Loucy (cell line): ENCODE measurements around the gene KLC4.

Source experiments
- H2AFZ ChIP-seq: fragments of 200-600 bp; sonication (generic); 2 replicates; pipeline ENCODE4 v1.6.0; 2016; ENCODE audit warnings: antibody characterized with exemption, mild to moderate bottlenecking, low read length, moderate library complexity
- H3F3A ChIP-seq: fragments of 200-600 bp; 2 replicates; pipeline ENCODE4 v1.6.0; 2016; ENCODE audit warnings: antibody characterized with exemption, low read depth, mild to moderate bottlenecking
- H3K27me3 ChIP-seq: fragments of 200-600 bp; sonication (generic); 2 replicates; pipeline ENCODE4 v1.6.1; 2014; ENCODE audit warnings: low read length, mild to moderate bottlenecking; ENCODE audit not compliant: insufficient read depth, poor library complexity, severe bottlenecking
- H3K36me3 ChIP-seq: fragments of 200-600 bp; sonication (generic); 2 replicates; pipeline ENCODE4 v1.6.1; 2016; ENCODE audit warnings: low read length; ENCODE audit not compliant: insufficient read depth
- H3K4me1 ChIP-seq: fragments of 200-600 bp; sonication (generic); 2 replicates; pipeline ENCODE4 v1.5.1; 2014; ENCODE audit warnings: low read length, mild to moderate bottlenecking; ENCODE audit not compliant: insufficient read depth, poor library complexity, severe bottlenecking
- H3K4me2 ChIP-seq: fragments of 200-600 bp; sonication (generic); 2 replicates; pipeline ENCODE4 v1.6.0; 2014; ENCODE audit warnings: antibody characterized with exemption, low read length, low read depth, mild to moderate bottlenecking; ENCODE audit not compliant: poor library complexity, severe bottlenecking
- H3K4me3 ChIP-seq: fragments of 200-600 bp; sonication (generic); 2 replicates; pipeline ENCODE4 v1.5.1; 2014; ENCODE audit warnings: low read length, mild to moderate bottlenecking, mixed read lengths; ENCODE audit not compliant: poor library complexity, severe bottlenecking
- H3K79me2 ChIP-seq: fragments of 200-600 bp; sonication (generic); 2 replicates; pipeline ENCODE4 v1.6.1; 2014; ENCODE audit warnings: low read length; ENCODE audit not compliant: insufficient read depth
- H3K9ac ChIP-seq: fragments of 200-600 bp; sonication (generic); 2 replicates; pipeline ENCODE4 v1.6.0; 2014; ENCODE audit warnings: mild to moderate bottlenecking, low read depth, low read length, moderate library complexity; ENCODE audit not compliant: poor library complexity, severe bottlenecking
- H3K9me2 ChIP-seq: fragments of 200-600 bp; sonication (generic); replicated peaks from 2 replicates; pipeline ENCODE4 v1.6.1; 2016; ENCODE audit warnings: low read depth, low read length, mixed read lengths
- H3K9me3 ChIP-seq: fragments of 200-600 bp; sonication (generic); 2 replicates; pipeline ENCODE4 v1.6.1; 2014; ENCODE audit warnings: mild to moderate bottlenecking, antibody characterized with exemption, low read length, low read depth; ENCODE audit not compliant: insufficient read depth
- H4K20me1 ChIP-seq: fragments of 200-600 bp; sonication (generic); 2 replicates; pipeline ENCODE4 v1.6.0; 2014; ENCODE audit warnings: antibody characterized with exemption, low read length, mild to moderate bottlenecking; ENCODE audit not compliant: insufficient read depth, poor library complexity, severe bottlenecking
- EZH2phosphoT487 ChIP-seq: fragments of 200-600 bp; IDR thresholded peaks from 2 replicates; pipeline ENCODE4 v1.6.1; 2018; ENCODE audit warnings: antibody characterized with exemption, mild to moderate bottlenecking, moderate library complexity, borderline replicate concordance
- TF ChIP-seq, protein P1 (sequence below): fragments of 200-600 bp; sonication (generic); conservative IDR thresholded peaks from 2 replicates; pipeline ENCODE4 v1.5.1; 2014; ENCODE audit warnings: mild to moderate bottlenecking, antibody characterized with exemption, low read length

Gene KLC4

DNA sequence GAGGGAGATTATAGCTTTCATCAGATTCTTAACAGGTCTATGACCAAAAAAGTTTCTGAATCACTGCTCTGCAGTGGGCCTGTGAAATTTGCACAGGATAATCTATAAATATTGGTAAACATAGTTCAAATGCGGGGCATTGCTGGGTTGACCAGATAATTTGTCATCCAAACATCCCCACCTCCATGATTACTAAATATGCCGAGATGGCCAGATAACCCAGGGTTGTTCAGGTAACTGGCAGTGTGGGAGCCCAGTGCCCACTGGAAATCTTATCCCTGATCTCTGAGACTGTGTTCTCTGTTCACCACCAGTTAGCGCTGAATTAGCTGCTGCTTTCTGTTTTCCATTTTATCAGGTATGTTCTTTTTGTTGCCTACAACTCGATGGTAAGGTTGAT is 38.1 kb downstream of the KLC4 start:
- Histone ChIP-seq H3K9me2 (no peaks in the 10 kb centered on the region), H3K36me3 (no peaks in the 10 kb centered on the region), H3F3A (no peaks in the 10 kb centered on the region), H3K9ac (no peak overlapping the region), H3K4me1 (peaks cover 17% of the 10 kb centered on the region), H3K79me2 (peaks cover 60% of the 10 kb centered on the region), H3K27me3 (no peaks in the 10 kb centered on the region), H3K4me3 (no peak overlapping the region), H3K4me2 (no peak overlapping the region), H4K20me1 (peaks cover 5% of the 10 kb centered on the region), H2AFZ (no peak overlapping the region), H3K9me3 (no peaks in the 10 kb centered on the region)
- TF ChIP-seq, protein P1, sequence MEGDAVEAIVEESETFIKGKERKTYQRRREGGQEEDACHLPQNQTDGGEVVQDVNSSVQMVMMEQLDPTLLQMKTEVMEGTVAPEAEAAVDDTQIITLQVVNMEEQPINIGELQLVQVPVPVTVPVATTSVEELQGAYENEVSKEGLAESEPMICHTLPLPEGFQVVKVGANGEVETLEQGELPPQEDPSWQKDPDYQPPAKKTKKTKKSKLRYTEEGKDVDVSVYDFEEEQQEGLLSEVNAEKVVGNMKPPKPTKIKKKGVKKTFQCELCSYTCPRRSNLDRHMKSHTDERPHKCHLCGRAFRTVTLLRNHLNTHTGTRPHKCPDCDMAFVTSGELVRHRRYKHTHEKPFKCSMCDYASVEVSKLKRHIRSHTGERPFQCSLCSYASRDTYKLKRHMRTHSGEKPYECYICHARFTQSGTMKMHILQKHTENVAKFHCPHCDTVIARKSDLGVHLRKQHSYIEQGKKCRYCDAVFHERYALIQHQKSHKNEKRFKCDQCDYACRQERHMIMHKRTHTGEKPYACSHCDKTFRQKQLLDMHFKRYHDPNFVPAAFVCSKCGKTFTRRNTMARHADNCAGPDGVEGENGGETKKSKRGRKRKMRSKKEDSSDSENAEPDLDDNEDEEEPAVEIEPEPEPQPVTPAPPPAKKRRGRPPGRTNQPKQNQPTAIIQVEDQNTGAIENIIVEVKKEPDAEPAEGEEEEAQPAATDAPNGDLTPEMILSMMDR, result no peak
- no peak for TF ChIP-seq EZH2phosphoT487

DNA sequence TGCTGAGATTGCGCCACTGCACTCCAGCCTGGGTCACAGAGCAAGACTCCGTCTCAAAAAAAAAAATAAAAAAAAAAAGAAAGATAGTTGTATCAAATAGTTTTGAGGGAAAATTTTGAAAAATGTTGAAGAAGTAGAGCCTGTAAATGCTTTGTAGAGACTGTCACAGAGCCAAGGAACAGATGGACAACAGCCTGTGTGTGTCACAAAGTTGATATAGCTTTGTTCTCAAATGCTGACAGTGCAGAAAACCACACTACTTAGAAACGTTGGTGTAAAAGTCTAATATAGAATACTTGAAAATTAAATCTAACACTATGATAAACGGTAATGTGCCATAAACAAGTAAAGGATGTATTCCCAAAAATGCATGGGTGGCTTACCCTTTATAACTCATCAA is 42.1 kb downstream of the KLC4 start:
- no peaks in the 10 kb centered on the region for H4K20me1 ChIP-seq
- H3K4me1 ChIP-seq, result peaks cover 2% of the 10 kb centered on the region
- peaks cover 49% of the 10 kb centered on the region for H3K79me2 ChIP-seq
- H3K9me2 ChIP-seq, result no peaks in the 10 kb centered on the region
- no peak overlapping the region for H2AFZ ChIP-seq
- no peaks in the 10 kb centered on the region for H3F3A ChIP-seq
- H3K9ac ChIP-seq, result no peak overlapping the region
- TF ChIP-seq, protein P1, result no peak
- TF ChIP-seq EZH2phosphoT487, result no peak
- H3K36me3 ChIP-seq, result no peaks in the 10 kb centered on the region
- no peaks in the 10 kb centered on the region for H3K27me3 ChIP-seq
- no peaks in the 10 kb centered on the region for H3K9me3 ChIP-seq
- no peak overlapping the region for H3K4me2 ChIP-seq
- H3K4me3 ChIP-seq, result no peak overlapping the region

- no peaks in the 10 kb centered on the region for H3K4me1 ChIP-seq
- no peaks in the 10 kb centered on the region for H3K27me3 ChIP-seq
- no peaks in the 10 kb centered on the region for H3F3A ChIP-seq
- H3K4me2 ChIP-seq, result no peak overlapping the region
- H3K79me2 ChIP-seq, result peaks cover 36% of the 10 kb centered on the region
- no peak overlapping the region for H3K9ac ChIP-seq
- H3K9me3 ChIP-seq, result no peaks in the 10 kb centered on the region
- no peak overlapping the region for H2AFZ ChIP-seq
- H3K36me3 ChIP-seq, result no peaks in the 10 kb centered on the region
- H3K4me3 ChIP-seq, result no peak overlapping the region
- TF ChIP-seq EZH2phosphoT487, result no peak
- TF ChIP-seq, protein P1, result no peak
- no peaks in the 10 kb centered on the region for H3K9me2 ChIP-seq
- no peaks in the 10 kb centered on the region for H4K20me1 ChIP-seq
Measured at GRCh38 chr6:43103253-43103876, 43.9 kb downstream of the KLC4 start.
